Measurements from ENCODE around the gene POU2F1. TPM values are rescaled to one million over a fixed set of nuclear protein-coding genes. Genes with fewer than 3 reads are reported as not detected.
A peak's percentile ranks its signal among the peaks of the same experiment; 100 is the strongest.

Gene POU2F1
- total and polyA plus RNA-seq, 11 donors: 2.4 to 13.4 (median 8.8) TPM

DNA sequence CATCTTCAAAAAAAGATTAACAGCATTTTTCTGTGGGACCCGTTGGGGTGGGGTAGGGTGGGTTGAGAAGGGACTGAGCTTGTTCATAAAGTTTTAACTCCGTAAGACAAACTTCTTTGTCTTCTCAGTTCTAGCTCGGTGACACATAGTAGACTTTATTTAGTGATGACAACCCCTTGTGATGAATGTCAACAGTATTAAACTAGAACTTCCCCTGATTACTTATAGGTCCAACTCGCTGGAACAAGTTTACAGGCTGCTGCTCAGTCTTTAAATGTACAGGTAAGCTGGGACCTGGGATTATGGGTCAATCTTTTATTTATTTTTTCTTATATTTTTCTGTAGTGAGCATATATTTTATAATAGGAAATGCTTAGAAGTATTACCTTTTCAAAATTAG lies 149.2 kb downstream of the POU2F1 start:
- intact Hi-C loops (cut with DNase I): loop anchor here in 1 of 10 donors (10.0 kb wide), 1 partner anchor 95 kb away; no protein-coding TSS in a partner anchor
- Histone ChIP-seq H3K9me3 (no peaks in the 10 kb centered on the region), H3K36me3 (peaks cover 0 to 35% (median 22%) of the 10 kb centered on the region in 9 donors), H3K27me3 (no peaks in the 10 kb centered on the region), H3K27ac (no peak overlapping the region), H3K4me3 (no peak overlapping the region), H3K4me1 (peaks cover 0 to 5% (median 1%) of the 10 kb centered on the region in 12 donors)
- TF ChIP-seq POLR2A (IDR thresholded peaks at IDR 0.05): no peak
- TF ChIP-seq, protein P1, sequence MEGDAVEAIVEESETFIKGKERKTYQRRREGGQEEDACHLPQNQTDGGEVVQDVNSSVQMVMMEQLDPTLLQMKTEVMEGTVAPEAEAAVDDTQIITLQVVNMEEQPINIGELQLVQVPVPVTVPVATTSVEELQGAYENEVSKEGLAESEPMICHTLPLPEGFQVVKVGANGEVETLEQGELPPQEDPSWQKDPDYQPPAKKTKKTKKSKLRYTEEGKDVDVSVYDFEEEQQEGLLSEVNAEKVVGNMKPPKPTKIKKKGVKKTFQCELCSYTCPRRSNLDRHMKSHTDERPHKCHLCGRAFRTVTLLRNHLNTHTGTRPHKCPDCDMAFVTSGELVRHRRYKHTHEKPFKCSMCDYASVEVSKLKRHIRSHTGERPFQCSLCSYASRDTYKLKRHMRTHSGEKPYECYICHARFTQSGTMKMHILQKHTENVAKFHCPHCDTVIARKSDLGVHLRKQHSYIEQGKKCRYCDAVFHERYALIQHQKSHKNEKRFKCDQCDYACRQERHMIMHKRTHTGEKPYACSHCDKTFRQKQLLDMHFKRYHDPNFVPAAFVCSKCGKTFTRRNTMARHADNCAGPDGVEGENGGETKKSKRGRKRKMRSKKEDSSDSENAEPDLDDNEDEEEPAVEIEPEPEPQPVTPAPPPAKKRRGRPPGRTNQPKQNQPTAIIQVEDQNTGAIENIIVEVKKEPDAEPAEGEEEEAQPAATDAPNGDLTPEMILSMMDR (IDR thresholded peaks at IDR 0.05): no peak
- ATAC-seq (no peak), DNase-seq (no peak)
- WGBS, 4 donors: 72 to 77% (median 74%) methylated on average over 4 of the region's 4 CpGs

DNA sequence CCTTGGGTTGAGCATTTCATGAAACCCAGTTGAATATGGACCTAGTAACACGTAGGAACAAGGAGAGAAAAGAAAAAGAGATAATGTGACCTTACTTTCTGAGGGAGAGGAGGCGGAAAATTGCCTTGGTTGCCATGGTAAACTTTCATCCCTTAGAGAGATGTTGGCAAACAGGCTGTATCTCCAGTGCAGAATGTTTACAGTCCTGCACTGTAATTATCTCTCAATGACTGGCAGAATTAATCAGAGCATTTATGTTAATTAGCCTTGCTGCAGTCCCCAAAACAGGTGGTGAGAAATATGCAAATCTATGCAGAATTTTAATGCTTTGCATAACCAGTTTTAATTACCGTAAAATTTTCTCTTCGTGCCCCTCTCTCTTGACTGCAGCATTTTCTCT lies 150.3 kb downstream of the POU2F1 start:
- H3K27me3 ChIP-seq: no peaks in the 10 kb centered on the region
- peaks cover 0 to 9% (median 1%) of the 10 kb centered on the region in 12 donors for H3K4me1 ChIP-seq
- H3K27ac ChIP-seq: no peak overlapping the region
- no peak for DNase-seq
- no peak for ATAC-seq
- peaks cover 0 to 31% (median 16%) of the 10 kb centered on the region in 9 donors for H3K36me3 ChIP-seq
- H3K4me3 ChIP-seq: no peak overlapping the region
- intact Hi-C loops (cut with DNase I): loop anchor here in 1 of 10 donors (10.0 kb wide), 1 partner anchor 96 kb away; no protein-coding TSS in a partner anchor
- H3K9me3 ChIP-seq: no peaks in the 10 kb centered on the region
- TF ChIP-seq, protein P1 (IDR thresholded peaks at IDR 0.05): no peak
- no peak for TF ChIP-seq POLR2A (IDR thresholded peaks at IDR 0.05)
- 93 to 98% (median 94%) methylated on average over 4 of the region's 4 CpGs for WGBS, 4 donors

DNA sequence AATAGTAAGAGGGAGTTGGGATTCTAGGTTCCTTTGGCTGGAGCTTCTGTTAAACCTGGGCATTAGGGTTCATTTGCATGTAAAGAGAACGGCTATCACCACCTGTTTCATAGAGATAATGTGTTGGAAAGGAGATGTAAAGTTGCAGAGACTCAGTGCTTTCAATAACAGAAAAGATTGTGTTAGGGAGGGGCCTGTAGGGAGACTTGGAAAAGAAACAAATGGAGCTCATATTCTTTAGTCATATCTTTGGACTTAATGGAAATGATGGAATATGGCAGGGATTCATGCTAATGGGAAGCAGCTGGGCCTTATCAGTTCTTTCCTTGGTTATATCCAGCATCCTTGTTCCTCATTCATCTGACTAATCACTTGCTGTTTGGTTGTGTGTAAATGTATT lies 152.7 kb downstream of the POU2F1 start:
- H3K4me1 ChIP-seq: peaks cover 0 to 9% (median 3%) of the 10 kb centered on the region in 12 donors
- H3K9me3 ChIP-seq: no peaks in the 10 kb centered on the region
- H3K36me3 ChIP-seq: peaks cover 0 to 36% (median 31%) of the 10 kb centered on the region in 9 donors
- H3K4me3 ChIP-seq: no peak overlapping the region
- H3K27ac ChIP-seq: no peak overlapping the region
- H3K27me3 ChIP-seq: no peaks in the 10 kb centered on the region
- intact Hi-C loops (cut with DNase I): loop anchor here in 1 of 10 donors (10.0 kb wide), 1 partner anchor 99 kb away; no protein-coding TSS in a partner anchor
- TF ChIP-seq, protein P1 (IDR thresholded peaks at IDR 0.05): no peak
- TF ChIP-seq POLR2A (IDR thresholded peaks at IDR 0.05): no peak
- DNase-seq: no peak
- ATAC-seq: peak in 3 of 4 donors; percentile 42 to 70 (median 62)
- WGBS, 4 donors: 58 to 79% (median 68%) methylated on average over 1 of the region's 1 CpG

DNA sequence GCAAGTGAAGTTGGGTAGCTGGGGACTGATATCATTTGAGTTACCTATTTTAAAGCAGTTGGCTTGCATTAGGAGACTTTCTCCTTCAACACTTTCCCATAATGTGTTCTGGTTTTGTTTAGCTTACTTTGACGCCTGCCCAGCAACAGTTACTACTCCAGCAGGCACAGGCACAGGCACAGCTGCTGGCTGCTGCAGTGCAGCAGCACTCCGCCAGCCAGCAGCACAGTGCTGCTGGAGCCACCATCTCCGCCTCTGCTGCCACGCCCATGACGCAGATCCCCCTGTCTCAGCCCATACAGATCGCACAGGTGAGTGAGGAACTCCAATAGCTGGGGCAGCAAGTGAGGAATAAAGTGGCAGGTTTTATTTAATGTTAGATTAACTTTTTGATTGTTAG lies 153.3 kb downstream of the POU2F1 start:
- ATAC-seq: peak; percentile 34 to 73 (median 62)
- Histone ChIP-seq H3K27me3 (no peaks in the 10 kb centered on the region), H3K27ac (peak overlapping the region in 1 of 12 donors; percentile 11), H3K4me1 (peaks cover 0 to 9% (median 3%) of the 10 kb centered on the region in 12 donors), H3K36me3 (peaks cover 0 to 36% (median 31%) of the 10 kb centered on the region in 9 donors), H3K9me3 (no peaks in the 10 kb centered on the region), H3K4me3 (no peak overlapping the region)
- WGBS, 4 donors: 79 to 90% (median 87%) methylated on average over 6 of the region's 6 CpGs
- TF ChIP-seq POLR2A (IDR thresholded peaks at IDR 0.05): no peak
- TF ChIP-seq, protein P1 (IDR thresholded peaks at IDR 0.05): no peak
- DNase-seq: no peak
- intact Hi-C loops (cut with DNase I): loop anchor here in 1 of 10 donors (10.0 kb wide), 1 partner anchor 99 kb away; no protein-coding TSS in a partner anchor
